Neural cell (in vitro differentiated cells): ENCODE results near the gene RAB44. TPM values are rescaled to one million over a fixed set of nuclear protein-coding genes. Genes with fewer than 3 reads are reported as not detected.

Experiments used
- H2AFZ ChIP-seq: fragments of 200-600, 300-800 bp; sonication (generic), shearing (Covaris generic); 2 replicates; pipeline ENCODE4 v1.6.0; 2014; ENCODE audit warnings: low read depth, mild to moderate bottlenecking, antibody characterized with exemption, low read length, moderate library complexity
- H3F3A ChIP-seq: fragments of 200-600 bp; shearing (Covaris generic); 2 replicates; pipeline ENCODE4 v1.6.1; 2016; ENCODE audit warnings: mild to moderate bottlenecking, moderate library complexity, mixed read lengths, antibody characterized with exemption, low read length; ENCODE audit not compliant: insufficient read depth, poor library complexity, severe bottlenecking
- H3K27ac ChIP-seq: fragments of 200-600, 300-800 bp; sonication (generic), shearing (Covaris generic); 2 replicates; pipeline ENCODE4 v1.5.1; 2014; ENCODE audit warnings: mild to moderate bottlenecking, low read length, moderate library complexity
- H3K27me3 ChIP-seq: fragments of 300-800, 200-600 bp; sonication (generic), shearing (Covaris generic); 2 replicates; pipeline ENCODE4 v1.6.0; 2014; ENCODE audit warnings: mild to moderate bottlenecking, low read depth, low read length, moderate library complexity; ENCODE audit not compliant: insufficient read depth
- H3K36me3 ChIP-seq: fragments of 300-800, 200-600 bp; sonication (generic), shearing (Covaris generic); 2 replicates; pipeline ENCODE4 v1.5.1; 2014; ENCODE audit warnings: mild to moderate bottlenecking, antibody characterized with exemption, low read length, moderate library complexity; ENCODE audit not compliant: insufficient read depth
- H3K4me2 ChIP-seq: fragments of 300-800, 200-600 bp; sonication (generic), shearing (Covaris generic); 2 replicates; pipeline ENCODE4 v1.6.0; 2014; ENCODE audit warnings: mild to moderate bottlenecking, low read length
- H3K4me3 ChIP-seq: fragments of 300-800, 200-600 bp; sonication (generic), shearing (Covaris generic); 2 replicates; pipeline ENCODE4 v1.5.1; 2014; ENCODE audit warnings: mild to moderate bottlenecking, low read length, moderate library complexity
- H3K79me2 ChIP-seq: fragments of 200-600 bp; shearing (Covaris generic); replicated peaks from 2 replicates; pipeline ENCODE4 v1.6.0; 2014; ENCODE audit warnings: mild to moderate bottlenecking, low read length, moderate library complexity; ENCODE audit not compliant: insufficient read depth
- H3K9ac ChIP-seq: fragments of 300-800, 200-600 bp; sonication (generic), shearing (Covaris generic); 2 replicates; pipeline ENCODE4 v1.6.1; 2016; ENCODE audit warnings: mild to moderate bottlenecking, low read length, mixed read lengths
- H3K9me2 ChIP-seq: fragments of 200-600 bp; shearing (Covaris generic); 2 replicates; pipeline ENCODE4 v1.6.1; 2016; ENCODE audit warnings: mild to moderate bottlenecking, low read length, mixed read lengths; ENCODE audit not compliant: insufficient read depth
- H3K9me3 ChIP-seq: fragments of 200-600, 300-800 bp; sonication (generic), shearing (Covaris generic); 2 replicates; pipeline ENCODE4 v1.6.1; 2016; ENCODE audit warnings: mild to moderate bottlenecking, mixed run types, low read length, moderate library complexity, mixed read lengths
- H4K20me1 ChIP-seq: fragments of 200-600 bp; shearing (Covaris generic); 2 replicates; pipeline ENCODE4 v1.6.1; 2016; ENCODE audit warnings: mild to moderate bottlenecking, mixed run types; ENCODE audit not compliant: insufficient read depth
- EP300 ChIP-seq: fragments of 450-650 bp; conservative IDR thresholded peaks from 2 replicates; pipeline ENCODE4 v1.6.1; 2014; ENCODE audit warnings: antibody characterized with exemption, mild to moderate bottlenecking, moderate library complexity; ENCODE audit not compliant: poor library complexity, severe bottlenecking
- EZH2 ChIP-seq: fragments of 200-600, 300-800 bp; shearing (Covaris generic), sonication (generic); IDR thresholded peaks from 2 replicates; pipeline ENCODE4 v1.6.1; 2014; ENCODE audit warnings: antibody characterized with exemption, low read length, borderline replicate concordance, mild to moderate bottlenecking; ENCODE audit not compliant: insufficient read depth, poor library complexity, severe bottlenecking
- MXI1 ChIP-seq: fragments of 450-650 bp; conservative IDR thresholded peaks from 2 replicates; pipeline ENCODE4 v1.6.1; 2014; ENCODE audit warnings: antibody characterized with exemption, mild to moderate bottlenecking; ENCODE audit not compliant: poor library complexity, severe bottlenecking
- POLR2AphosphoS5 ChIP-seq: IDR thresholded peaks from 2 replicates; pipeline ENCODE4 v1.6.1; 2012
- RAD21 ChIP-seq: fragments of 450-650 bp; conservative IDR thresholded peaks from 2 replicates; pipeline ENCODE4 v1.6.1; 2014; ENCODE audit warnings: antibody characterized with exemption, mild to moderate bottlenecking, moderate library complexity
- REST ChIP-seq: IDR thresholded peaks from 2 replicates; pipeline ENCODE4 v1.6.1; 2012; ENCODE audit warnings: borderline replicate concordance
- SMC3 ChIP-seq: fragments of 450-650 bp; conservative IDR thresholded peaks from 2 replicates; pipeline ENCODE4 v1.6.1; 2014; ENCODE audit warnings: antibody characterized with exemption, mild to moderate bottlenecking, moderate library complexity; ENCODE audit not compliant: poor library complexity
- TAF1 ChIP-seq: IDR thresholded peaks from 2 replicates; pipeline ENCODE4 v1.6.1; 2012; ENCODE audit warnings: low read depth
- polyA plus RNA-seq: library from polyadenylated mRNA; depleted of rRNA; stranded (reverse); fragments of >200 nt; gene quantifications from 2 replicates; pipeline ENCODE4 v1.2.3, GENCODE V29; 2014
- TF ChIP-seq, protein P1 (sequence below): fragments of 450-650 bp; IDR thresholded peaks from 2 replicates; pipeline ENCODE4 v1.5.1; 2014; ENCODE audit warnings: antibody characterized with exemption, mild to moderate bottlenecking, moderate library complexity; ENCODE audit not compliant: poor library complexity, severe bottlenecking

Gene RAB44
- polyA plus RNA-seq, 1 donor from 2014 or later = not detected

GRCh38 chr6:36717871-36718540 is 20.4 kb downstream of the RAB44 start:
- Histone ChIP-seq H3K27ac (no peak overlapping the region), H3K36me3 (no peaks in the 10 kb centered on the region), H3K4me2 (no peak overlapping the region), H3K9me2 (no peaks in the 10 kb centered on the region), H3K9ac (no peak overlapping the region), H4K20me1 (no peaks in the 10 kb centered on the region), H3K27me3 (no peaks in the 10 kb centered on the region), H3F3A (no peaks in the 10 kb centered on the region), H2AFZ (no peak overlapping the region), H3K4me3 (no peak overlapping the region), H3K79me2 (no peaks in the 10 kb centered on the region), H3K9me3 (no peaks in the 10 kb centered on the region)
- TF ChIP-seq SMC3 = no peak
- no peak for TF ChIP-seq RAD21
- TF ChIP-seq TAF1 = no peak
- TF ChIP-seq, protein P1, sequence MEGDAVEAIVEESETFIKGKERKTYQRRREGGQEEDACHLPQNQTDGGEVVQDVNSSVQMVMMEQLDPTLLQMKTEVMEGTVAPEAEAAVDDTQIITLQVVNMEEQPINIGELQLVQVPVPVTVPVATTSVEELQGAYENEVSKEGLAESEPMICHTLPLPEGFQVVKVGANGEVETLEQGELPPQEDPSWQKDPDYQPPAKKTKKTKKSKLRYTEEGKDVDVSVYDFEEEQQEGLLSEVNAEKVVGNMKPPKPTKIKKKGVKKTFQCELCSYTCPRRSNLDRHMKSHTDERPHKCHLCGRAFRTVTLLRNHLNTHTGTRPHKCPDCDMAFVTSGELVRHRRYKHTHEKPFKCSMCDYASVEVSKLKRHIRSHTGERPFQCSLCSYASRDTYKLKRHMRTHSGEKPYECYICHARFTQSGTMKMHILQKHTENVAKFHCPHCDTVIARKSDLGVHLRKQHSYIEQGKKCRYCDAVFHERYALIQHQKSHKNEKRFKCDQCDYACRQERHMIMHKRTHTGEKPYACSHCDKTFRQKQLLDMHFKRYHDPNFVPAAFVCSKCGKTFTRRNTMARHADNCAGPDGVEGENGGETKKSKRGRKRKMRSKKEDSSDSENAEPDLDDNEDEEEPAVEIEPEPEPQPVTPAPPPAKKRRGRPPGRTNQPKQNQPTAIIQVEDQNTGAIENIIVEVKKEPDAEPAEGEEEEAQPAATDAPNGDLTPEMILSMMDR = no peak
- no peak for TF ChIP-seq EZH2
- no peak for TF ChIP-seq EP300
- TF ChIP-seq MXI1 = no peak
- TF ChIP-seq POLR2AphosphoS5 = no peak
- TF ChIP-seq REST = no peak

DNA sequence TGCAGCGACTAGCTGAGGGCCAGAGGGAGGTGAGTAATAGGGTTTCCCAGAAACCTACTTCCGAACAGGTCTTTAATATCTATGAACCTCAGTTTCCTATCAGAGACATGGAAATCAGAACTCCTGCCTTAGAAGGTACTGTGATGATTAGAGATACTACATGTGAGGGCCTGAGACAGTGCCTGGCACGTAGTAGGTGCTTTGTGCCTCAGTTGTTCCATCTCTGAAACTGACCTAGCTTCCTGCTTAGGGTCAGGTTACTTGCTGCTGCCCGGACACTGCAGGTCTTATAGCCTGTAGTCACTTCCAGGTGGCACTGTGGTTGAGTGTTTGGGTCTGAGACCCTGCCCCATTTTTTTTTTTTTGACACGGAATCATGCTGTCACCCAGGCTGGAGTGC is 20.9 kb downstream of the RAB44 start:
- no peaks in the 10 kb centered on the region for H3K9me2 ChIP-seq
- no peak overlapping the region for H3K9ac ChIP-seq
- H3K79me2 ChIP-seq = no peaks in the 10 kb centered on the region
- no peak overlapping the region for H3K27ac ChIP-seq
- no peak overlapping the region for H3K4me2 ChIP-seq
- TF ChIP-seq SMC3 (no peak), POLR2AphosphoS5 (no peak), EZH2 (no peak), EP300 (no peak), REST (no peak), RAD21 (no peak), TAF1 (no peak), MXI1 (no peak)
- TF ChIP-seq, protein P1 = no peak
- H3K27me3 ChIP-seq = no peaks in the 10 kb centered on the region
- no peak overlapping the region for H3K4me3 ChIP-seq
- H3F3A ChIP-seq = no peaks in the 10 kb centered on the region
- no peak overlapping the region for H2AFZ ChIP-seq
- H3K9me3 ChIP-seq = no peaks in the 10 kb centered on the region
- H4K20me1 ChIP-seq = no peaks in the 10 kb centered on the region
- no peaks in the 10 kb centered on the region for H3K36me3 ChIP-seq
